GM12878 (cell line): Measurements from ENCODE around the gene SLC15A4. TPM values are rescaled to one million over a fixed set of nuclear protein-coding genes. Genes with fewer than 3 reads are reported as not detected.

ENCODE experiments used
- ATAC-seq: fragments of 200-7000 bp; cut with Tn5 transposase; 3 replicates; pipeline ENCODE4 v1.9.1; 2020; ENCODE audit warnings: mild to moderate bottlenecking, moderate library complexity
- BruUV-seq: library from RNA; stranded (reverse); fragments of 400-500 nt; replicated peaks from 2 replicates; lab custom pipeline; 2021; lab: Mats Ljungman, UMichigan
- CTCF ChIA-PET: fragments of 300-600 bp; sonication (Branson Sonifier 250); formaldehyde crosslinking; extraction: SDS; loops from one replicate; lab custom pipeline; 2021; ENCODE audit warnings: inconsistent platforms; lab: Yijun Ruan, JAX
- POLR2A ChIA-PET: fragments of 350-600 bp; formaldehyde crosslinking; extraction: SDS; loops from one replicate; lab custom pipeline; 2021; ENCODE audit warnings: inconsistent platforms; lab: Charles Lee
- RAD21 ChIA-PET: fragments of 300-600 bp; sonication (Branson Sonifier 250); formaldehyde crosslinking; loops from one replicate; lab custom pipeline; 2023; ENCODE audit warnings: antibody characterized with exemption; ENCODE audit not compliant: unreplicated experiment; lab: Charles Lee
- SMC1A ChIA-PET: fragments of 300-600 bp; sonication (Branson Sonifier 250); formaldehyde crosslinking; loops from one replicate; lab custom pipeline; 2023; ENCODE audit not compliant: unreplicated experiment, uncharacterized antibody; lab: Charles Lee
- DNase-seq: peaks from one replicate; pipeline ENCODE4 v3.0.0-alpha.2; 2011; ENCODE audit warnings: low read depth, low spot score
- FAIRE-seq: peaks from 3 replicates; lab custom pipeline; 2011; peaks lifted over from hg19 to GRCh38; lab: Jason Lieb, UNC
- H2AFZ ChIP-seq: 2 replicates; pipeline ENCODE4 v1.6.0; 2011; ENCODE audit warnings: low read depth, low read length, control low read depth; ENCODE audit not compliant: control insufficient read depth
- H3K27ac ChIP-seq: 2 replicates; pipeline ENCODE4 v1.5.1; 2011; ENCODE audit warnings: control low read depth; ENCODE audit not compliant: control insufficient read depth, insufficient read depth
- H3K27me3 ChIP-seq, 2 experiments: replicated peaks in 1 of 2; 2 replicates each; pipeline versions ENCODE4 v1.6.0 to v1.6.1; 2011; ENCODE audit warnings: low read length in 1 of 2; ENCODE audit not compliant: control insufficient read depth in 2 of 2, insufficient read depth in 2 of 2
- H3K36me3 ChIP-seq, 2 experiments: 2 replicates each; pipeline ENCODE4 v1.5.1; 2011; ENCODE audit warnings: low read length in 1 of 2; ENCODE audit not compliant: control insufficient read depth in 2 of 2, insufficient read depth in 2 of 2
- H3K4me1 ChIP-seq: 2 replicates; pipeline ENCODE4 v1.6.1; 2011; ENCODE audit warnings: mild to moderate bottlenecking, low read length, moderate library complexity, mixed read lengths; ENCODE audit not compliant: control insufficient read depth, insufficient read depth
- H3K4me2 ChIP-seq: 2 replicates; pipeline ENCODE4 v1.6.0; 2011; ENCODE audit warnings: control low read depth; ENCODE audit not compliant: control insufficient read depth, insufficient read depth
- H3K4me3 ChIP-seq: fragments of 200-600 bp; sonication (generic); 2 replicates; pipeline ENCODE4 v1.5.1; 2016
- H3K79me2 ChIP-seq: 2 replicates; pipeline ENCODE4 v1.6.0; 2011; ENCODE audit warnings: low read length; ENCODE audit not compliant: control insufficient read depth, insufficient read depth
- H3K9ac ChIP-seq: 2 replicates; pipeline ENCODE4 v1.8.0; 2011; ENCODE audit warnings: low read length, control low read depth, mixed read lengths; ENCODE audit not compliant: control insufficient read depth, insufficient read depth
- H3K9me3 ChIP-seq: replicated peaks from 3 replicates; pipeline ENCODE4 v1.5.1; 2011; ENCODE audit warnings: mild to moderate bottlenecking, low read length; ENCODE audit not compliant: control insufficient read depth, insufficient read depth
- H4K20me1 ChIP-seq: 2 replicates; pipeline ENCODE4 v1.6.0; 2011; ENCODE audit not compliant: control insufficient read depth, insufficient read depth
- BCL3 ChIP-seq: IDR thresholded peaks from 2 replicates; pipeline ENCODE4 v1.6.1; 2011; ENCODE audit warnings: borderline replicate concordance, low read depth, mild to moderate bottlenecking, moderate library complexity, low read length; ENCODE audit not compliant: insufficient read depth, poor library complexity, severe bottlenecking
- EGR1 ChIP-seq, 2 experiments: IDR thresholded peaks; 1 replicate in 1 of 2; 2 replicates in 1 of 2; pipeline ENCODE4 v1.6.1; 2011 to 2012; ENCODE audit warnings: low read depth in 2 of 2, low read length in 2 of 2, borderline replicate concordance in 1 of 2, mild to moderate bottlenecking in 1 of 2, moderate library complexity in 1 of 2
- ELK1 ChIP-seq: IDR thresholded peaks from 2 replicates; pipeline ENCODE4 v1.6.1; 2012; ENCODE audit warnings: low read depth, low read length, improper control_type of control experiment
- ESRRA ChIP-seq: IDR thresholded peaks from 2 replicates; pipeline ENCODE4 v1.6.1; 2012; ENCODE audit warnings: mild to moderate bottlenecking, low read length, improper control_type of control experiment
- NRF1 ChIP-seq: conservative IDR thresholded peaks from 2 replicates; pipeline ENCODE4 v1.6.1; 2011; ENCODE audit warnings: mild to moderate bottlenecking, low read depth, low read length, improper control_type of control experiment
- PBX3 ChIP-seq: IDR thresholded peaks from 2 replicates; pipeline ENCODE4 v1.6.1; 2011; ENCODE audit warnings: mild to moderate bottlenecking, low read depth, low read length, moderate library complexity; ENCODE audit not compliant: insufficient replicate concordance
- REST ChIP-seq: IDR thresholded peaks from 2 replicates; pipeline ENCODE4 v1.6.1; 2012; ENCODE audit warnings: mild to moderate bottlenecking, low read depth, low read length
- SRF ChIP-seq, 2 experiments: IDR thresholded peaks; 2 replicates each; pipeline ENCODE4 v1.6.1; 2011; ENCODE audit warnings: low read depth in 2 of 2, low read length in 2 of 2, mild to moderate bottlenecking in 1 of 2, moderate library complexity in 1 of 2
- TCF7 ChIP-seq: IDR thresholded peaks from 2 replicates; pipeline ENCODE4 v1.6.1; 2014; ENCODE audit warnings: antibody characterized with exemption, borderline replicate concordance
- ZNF217 ChIP-seq: fragments of 450-650 bp; IDR thresholded peaks from 2 replicates; pipeline ENCODE4 v1.6.1; 2017; ENCODE audit warnings: antibody characterized with exemption, mild to moderate bottlenecking
- ZNF274 ChIP-seq: IDR thresholded peaks from one replicate; pipeline ENCODE4 v1.8.0; 2011; ENCODE audit not compliant: insufficient read length, insufficient read depth
- ZSCAN29 ChIP-seq: fragments of 450-650 bp; IDR thresholded peaks from 2 replicates; pipeline ENCODE4 v1.6.1; 2017; ENCODE audit warnings: mild to moderate bottlenecking, moderate library complexity
- WGBS: methylation state at CpG from one replicate; pipeline ENCODE4 v1.1.6; 2016; ENCODE audit warnings: low lambda C conversion rate; ENCODE audit not compliant: insufficient replicate concordance, insufficient coverage; ENCODE audit errors: missing lambda C conversion rate; 5-methylcytosine and 5-hydroxymethylcytosine counted together
- in situ Hi-C: fragments of 300-500 bp; cut with MboI; formaldehyde crosslinking; loops from 9 replicates; pipeline ENCODE4 v1.14.3; 2018; ENCODE audit warnings: mixed read lengths
- intact Hi-C: fragments of 100-400 bp; cut with micrococcal nuclease; formaldehyde crosslinking; loops from one replicate; pipeline ENCODE4 v1.14.2; 2022; ENCODE audit not compliant: unreplicated experiment
- polyA plus RNA-seq, 11 experiments: library from polyadenylated mRNA; depleted of rRNA in 4 of 11; unstranded in 6 of 11; stranded (reverse) in 5 of 11; fragments of >200 nt; fragmentation: Nextera tagmentation in 4 of 11; fragmentation: Illumina TruSeq in 1 of 11; extraction: Ambion mirVana in 4 of 11; extraction: Trizol in 1 of 11; gene quantifications; 1 replicate in 1 of 11; 2 replicates in 10 of 11; pipeline versions ENCODE4 v1.2.1 to v1.2.3, GENCODE V29; 2011 to 2016; ENCODE audit warnings: inconsistent platforms in 2 of 11, missing spikeins in 2 of 11, low read depth in 1 of 11
- total RNA-seq, 4 experiments: library from RNA; depleted of rRNA in 3 of 4; stranded (reverse); fragments of >200 nt in 3 of 4; fragmentation: Illumina TruSeq in 1 of 4; extraction: Trizol in 1 of 4; gene quantifications; 2 replicates each; pipeline versions ENCODE4 v1.2.1 to v1.2.3, GENCODE V29; 2013 to 2021

SLC15A4 gene
- total and polyA plus RNA-seq, 10 of the 15 experiments (the other 5 are each of a cell fraction or from before 2014, with no cell fraction given), result 12.7 to 257 (median 36.6) TPM

- TF ChIP-seq PBX3 (peak; percentile 46), NRF1 (no peak), BCL3 (peak; percentile 87), TCF7 (no peak), ESRRA (no peak), EGR1 (IDR thresholded peaks at IDR 0.05; ENCODE audit: borderline replicate concordance in 1 of 2, low read depth in 2 of 2, low read length in 2 of 2) (no peak)
- TF ChIP-seq, all 136 proteins: peak for 3
These were observed 68.2 kb downstream of the SLC15A4 start (continued) for GRCh38 chr12:128755566-128755965.

- no peak for FAIRE-seq
- ChIA-PET RAD21 (no interaction called here), CTCF (no interaction called here), POLR2A (no interaction called here), SMC1A (interaction anchor here (0.7 kb wide), 1 partner anchor 246 kb away, joined by 6 read pairs; no protein-coding TSS in a partner anchor)
- no peak overlapping the region for H3K4me3 ChIP-seq
- no peak overlapping the region for H3K4me2 ChIP-seq
- DNase-seq, result no peak
- no peak overlapping the region for H2AFZ ChIP-seq
- H3K9ac ChIP-seq, result no peak overlapping the region
- intact Hi-C loops (no loop called here), in situ Hi-C loops (no loop called here)
- no peak overlapping the region for H3K27ac ChIP-seq
- H3K36me3 ChIP-seq, result no peaks in the 10 kb centered on the region
- WGBS, result 24% methylated on average over 3 of the region's 3 CpGs
- no peaks in the 10 kb centered on the region for H3K4me1 ChIP-seq
- H4K20me1 ChIP-seq, result no peaks in the 10 kb centered on the region
- BruUV-seq, result no TSS peak
- H3K79me2 ChIP-seq, result no peaks in the 10 kb centered on the region
- no peaks in the 10 kb centered on the region; the same call in 2 of the 3 replicates for H3K9me3 ChIP-seq
- H3K27me3 ChIP-seq, result no peaks in the 10 kb centered on the region
- no peak; the same call in 2 of the 3 replicates for ATAC-seq
- TF ChIP-seq ZNF217 (no peak), SRF (IDR thresholded peaks at IDR 0.05; ENCODE audit: low read depth in 2 of 2, low read length in 2 of 2) (no peak), REST (no peak), ZSCAN29 (no peak), ZNF274 (no peak), ELK1 (no peak)
These were observed 69.5 kb downstream of the SLC15A4 start for GRCh38 chr12:128754275-128754674.
